Measurements from ENCODE around the gene IKZF1.

DNA sequence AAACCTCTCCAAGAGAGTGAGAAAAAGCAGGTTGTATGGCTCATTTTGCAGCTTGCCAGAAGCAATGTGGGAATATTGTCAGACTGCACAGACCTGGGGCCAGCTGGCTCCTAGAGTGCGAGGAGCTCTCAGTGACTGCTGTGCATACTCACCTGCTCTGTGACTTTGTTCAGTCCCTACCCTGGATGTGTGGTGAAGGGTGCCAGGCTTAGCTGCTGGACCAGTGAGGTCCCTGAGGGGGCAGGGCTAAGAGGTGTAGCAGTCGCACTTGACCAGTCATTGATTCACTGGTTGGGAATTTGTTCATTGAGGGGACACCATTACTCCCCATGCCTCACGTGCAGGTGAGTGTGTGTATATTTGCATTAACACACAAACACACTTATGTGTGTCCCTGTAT is 60.1 kb downstream of the IKZF1 start:
- no peak for TF ChIP-seq CTCF (conservative IDR thresholded peaks at IDR 0.05; ENCODE audit: low read depth, low read length)
- no peak for TF ChIP-seq EZH2 (IDR thresholded peaks at IDR 0.05; ENCODE audit: borderline replicate concordance, low read depth, low read length, poor library complexity, severe bottlenecking)

Data from A673 (cell line).